Immature natural killer cell (primary cell): Measurements from ENCODE around the gene OXNAD1. TPM values are rescaled to one million over a fixed set of nuclear protein-coding genes. Genes with fewer than 3 reads are reported as not detected.

Experiments used
- DNase-seq, 3 donors: peaks; one replicate each; pipeline ENCODE4 v3.0.0; 2022; ENCODE audit warnings: mixed read lengths in 1 of 3
- H3K27ac Mint-ChIP-seq, 6 donors: one replicate each; pipeline ENCODE4 v1.8.0; 2020; ENCODE audit warnings: mixed read lengths in 6 of 6, mild to moderate bottlenecking in 5 of 6, inconsistent platforms in 4 of 6, moderate library complexity in 3 of 6
- H3K27me3 Mint-ChIP-seq, 3 donors: one replicate each; pipeline ENCODE4 v1.8.0; 2020 to 2021; ENCODE audit warnings: low read depth in 3 of 3, mild to moderate bottlenecking in 3 of 3, mixed read lengths in 3 of 3, moderate library complexity in 3 of 3, inconsistent platforms in 1 of 3
- H3K36me3 Mint-ChIP-seq, 3 donors: one replicate each; pipeline ENCODE4 v1.8.0; 2020; ENCODE audit warnings: mixed read lengths in 3 of 3, inconsistent platforms in 2 of 3, mild to moderate bottlenecking in 2 of 3
- H3K4me1 Mint-ChIP-seq, 2 donors: one replicate each; pipeline ENCODE4 v1.8.0; 2020; ENCODE audit warnings: inconsistent platforms in 2 of 2, mild to moderate bottlenecking in 2 of 2, mixed read lengths in 2 of 2, moderate library complexity in 1 of 2
- H3K4me3 Mint-ChIP-seq, 5 donors: one replicate each; pipeline ENCODE4 v1.8.0; 2020; ENCODE audit warnings: mild to moderate bottlenecking in 5 of 5, mixed read lengths in 5 of 5, inconsistent platforms in 3 of 5, moderate library complexity in 3 of 5
- H3K9me3 Mint-ChIP-seq, 6 donors: one replicate each; pipeline ENCODE4 v1.8.0; 2020; ENCODE audit warnings: mild to moderate bottlenecking in 6 of 6, mixed read lengths in 6 of 6, inconsistent platforms in 4 of 6, moderate library complexity in 3 of 6
- polyA plus RNA-seq, 3 donors: library from polyadenylated mRNA; unstranded; fragments of 300-500 nt; fragmentation: Illumina TruSeq; gene quantifications; one replicate each; pipeline ENCODE4 v1.2.3, GENCODE V29; 2021

OXNAD1 gene
- polyA plus RNA-seq, 3 donors from 2014 or later, result 22.0 to 27.3 (median 23.8) TPM

DNA sequence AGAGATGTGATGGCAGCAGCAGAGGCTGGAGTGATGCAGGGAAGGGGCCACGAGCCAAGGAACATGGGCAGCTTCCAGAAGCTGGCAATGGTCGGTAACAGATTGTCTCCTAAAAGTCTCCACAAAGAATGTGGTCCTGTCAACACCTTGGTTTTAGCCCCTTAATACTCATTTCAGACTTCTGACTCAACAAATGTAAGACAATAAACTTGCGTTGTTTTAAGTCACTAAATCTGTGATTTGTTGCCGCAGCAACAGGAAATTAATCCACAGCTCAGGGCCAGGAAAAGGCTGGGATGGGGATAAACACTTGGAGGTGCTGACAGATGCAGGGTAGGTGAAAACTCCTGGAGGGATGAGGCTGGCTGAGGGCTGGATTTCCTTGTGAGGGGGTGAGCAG lies 69.9 kb downstream of the OXNAD1 start:
- H3K4me3 Mint-ChIP-seq, result no peak overlapping the region
- peaks cover 32 to 46% (median 36%) of the 10 kb centered on the region in 3 donors for H3K36me3 Mint-ChIP-seq
- H3K9me3 Mint-ChIP-seq, result peaks cover 2 to 9% (median 6%) of the 10 kb centered on the region in 6 donors
- H3K4me1 Mint-ChIP-seq, result peaks cover 58 to 88% of the 10 kb centered on the region in 2 donors
- H3K27ac Mint-ChIP-seq, result peak overlapping the region; percentile 2 to 87 (median 54)
- peaks cover 0 to 14% (median 0%) of the 10 kb centered on the region in 3 donors for H3K27me3 Mint-ChIP-seq
- no peak for DNase-seq

- Mint-ChIP-seq H3K4me1 (peaks cover 62 to 88% of the 10 kb centered on the region in 2 donors), H3K36me3 (peaks cover 32 to 43% (median 36%) of the 10 kb centered on the region in 3 donors), H3K9me3 (peaks cover 2 to 9% (median 6%) of the 10 kb centered on the region in 6 donors)
Observed at GRCh38 chr3:16335333-16335732, 70.3 kb downstream of the OXNAD1 start.

DNA sequence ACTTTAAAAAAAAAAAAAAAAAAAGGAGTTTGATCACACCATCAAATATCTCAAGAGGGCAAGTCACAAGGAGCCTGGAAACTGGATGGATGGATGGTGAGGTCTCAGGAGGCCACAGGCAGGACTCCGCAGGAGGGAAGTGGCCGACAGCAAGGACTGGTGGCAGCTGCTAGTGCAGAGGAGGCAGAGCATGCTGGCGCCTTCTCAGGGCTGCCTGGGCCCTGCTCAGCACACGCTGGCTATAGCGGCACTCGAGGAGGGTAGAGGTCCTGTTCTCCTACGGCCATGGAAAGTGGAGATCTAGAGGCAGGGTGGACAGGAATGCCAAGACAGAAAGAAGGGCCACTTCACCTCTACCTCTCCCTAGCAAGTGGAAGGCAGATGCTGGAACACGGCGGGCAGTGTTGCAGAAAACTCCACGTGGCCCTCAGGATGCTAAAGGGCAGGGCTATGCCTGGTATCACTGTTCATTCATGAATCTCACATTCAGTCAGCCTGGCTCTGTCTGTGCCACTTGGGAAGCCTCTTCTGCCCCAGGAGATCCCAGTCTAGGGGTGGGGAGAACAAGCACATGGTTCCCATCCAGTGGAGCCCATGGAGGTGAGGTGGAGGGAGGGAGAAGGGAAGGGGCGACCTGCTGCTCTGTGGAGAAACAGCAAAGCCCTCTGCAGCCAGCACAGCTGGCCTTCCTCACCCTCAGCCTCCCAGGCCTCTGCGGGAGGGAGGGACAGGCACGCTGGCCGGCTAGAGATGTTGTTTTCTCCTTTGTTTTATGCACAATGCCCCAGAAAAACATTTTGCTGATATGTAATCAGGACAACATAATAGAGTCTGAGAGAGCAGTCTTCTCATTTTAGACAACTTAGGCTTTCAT lies 71.0 kb downstream of the OXNAD1 start:
- Mint-ChIP-seq H3K27me3 (peaks cover 0 to 14% (median 0%) of the 10 kb centered on the region in 3 donors), H3K4me1 (peaks cover 67 to 89% of the 10 kb centered on the region in 2 donors), H3K4me3 (peak overlapping the region in 1 of 5 donors; percentile 24), H3K27ac (peak overlapping the region; percentile 35 to 87 (median 58)), H3K9me3 (peaks cover 2 to 9% (median 6%) of the 10 kb centered on the region in 6 donors), H3K36me3 (peaks cover 31 to 36% (median 32%) of the 10 kb centered on the region in 3 donors)
- DNase-seq, result no peak

More at GRCh38 chr3:16335333-16335732, 70.3 kb downstream of the OXNAD1 start:
- peak overlapping the region in 5 of 6 donors; percentile 35 to 87 (median 36) for H3K27ac Mint-ChIP-seq
- peak overlapping the region in 1 of 5 donors; percentile 21 for H3K4me3 Mint-ChIP-seq
- DNase-seq, result no peak
- H3K27me3 Mint-ChIP-seq, result peaks cover 0 to 14% (median 0%) of the 10 kb centered on the region in 3 donors

- Mint-ChIP-seq H3K4me3 (peak overlapping the region in 1 of 5 donors; percentile 2), H3K27ac (peak overlapping the region in 3 of 6 donors; percentile 47 to 97 (median 63)), H3K4me1 (peaks cover 64 to 85% of the 10 kb centered on the region in 2 donors), H3K9me3 (peaks cover 0 to 6% (median 2%) of the 10 kb centered on the region in 6 donors), H3K36me3 (peaks cover 25 to 29% (median 26%) of the 10 kb centered on the region in 3 donors), H3K27me3 (peaks cover 0 to 10% (median 0%) of the 10 kb centered on the region in 3 donors)
- DNase-seq, result no peak
Observed at GRCh38 chr3:16336825-16337224, 71.8 kb downstream of the OXNAD1 start.

GRCh38 chr3:16337856-16338540 lies 73.0 kb downstream of the OXNAD1 start:
- Mint-ChIP-seq H3K27me3 (peaks cover 0 to 10% (median 2%) of the 10 kb centered on the region in 3 donors), H3K36me3 (peaks cover 15 to 18% (median 15%) of the 10 kb centered on the region in 3 donors), H3K4me3 (peak overlapping the region; percentile 70 to 85 (median 78)), H3K4me1 (peaks cover 64 to 84% of the 10 kb centered on the region in 2 donors), H3K9me3 (no peaks in the 10 kb centered on the region), H3K27ac (peak overlapping the region; percentile 85 to 97 (median 92))
- peak; percentile 79 to 80 (median 79) for DNase-seq

DNA sequence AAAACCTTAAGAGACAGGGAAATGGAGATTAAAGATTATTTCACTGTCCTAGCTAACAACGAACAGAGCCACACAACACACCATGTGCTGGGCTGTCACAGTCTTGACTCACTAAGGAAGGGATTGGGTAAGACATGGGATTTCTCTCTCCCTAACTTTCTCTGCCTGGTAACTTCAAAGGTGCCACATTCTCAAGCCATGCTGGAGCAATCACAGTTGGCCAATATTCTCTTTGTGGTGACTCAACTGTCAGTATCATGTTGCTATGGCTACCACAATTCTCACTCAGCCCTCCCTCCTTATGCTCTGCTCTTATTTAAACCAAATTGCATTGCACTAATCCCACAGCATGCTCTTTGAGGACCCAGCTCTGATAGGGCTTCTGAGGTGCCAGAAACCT lies 74.0 kb downstream of the OXNAD1 start:
- Mint-ChIP-seq H3K9me3 (no peaks in the 10 kb centered on the region), H3K27me3 (peaks cover 0 to 10% (median 3%) of the 10 kb centered on the region in 3 donors), H3K4me3 (peak overlapping the region; percentile 70 to 85 (median 78)), H3K36me3 (peaks cover 20 to 26% (median 23%) of the 10 kb centered on the region in 3 donors), H3K4me1 (peaks cover 70 to 93% of the 10 kb centered on the region in 2 donors), H3K27ac (peak overlapping the region; percentile 85 to 97 (median 92))
- peak; percentile 70 to 75 (median 73) for DNase-seq

GRCh38 chr3:16343101-16343500 lies 78.1 kb downstream of the OXNAD1 start:
- Mint-ChIP-seq H3K36me3 (peaks cover 9 to 45% (median 12%) of the 10 kb centered on the region in 3 donors), H3K4me1 (peaks cover 57 to 80% of the 10 kb centered on the region in 2 donors), H3K27ac (peak overlapping the region; percentile 32 to 79 (median 53)), H3K27me3 (peaks cover 2 to 7% (median 3%) of the 10 kb centered on the region in 3 donors), H3K4me3 (no peak overlapping the region), H3K9me3 (no peaks in the 10 kb centered on the region)
- no peak for DNase-seq

- Mint-ChIP-seq H3K9me3 (no peaks in the 10 kb centered on the region), H3K27me3 (peaks cover 1 to 3% (median 2%) of the 10 kb centered on the region in 3 donors), H3K4me1 (peaks cover 32 to 65% of the 10 kb centered on the region in 2 donors), H3K27ac (peak overlapping the region in 5 of 6 donors; percentile 4 to 60 (median 12)), H3K36me3 (peaks cover 19 to 75% (median 28%) of the 10 kb centered on the region in 3 donors), H3K4me3 (no peak overlapping the region)
- DNase-seq, result no peak
Observed at GRCh38 chr3:16346413-16347081, 81.5 kb downstream of the OXNAD1 start.

- Mint-ChIP-seq H3K9me3 (no peaks in the 10 kb centered on the region), H3K4me1 (peaks cover 29 to 68% of the 10 kb centered on the region in 2 donors), H3K27ac (peak overlapping the region in 5 of 6 donors; percentile 5 to 69 (median 36)), H3K4me3 (no peak overlapping the region), H3K36me3 (peaks cover 19 to 75% (median 28%) of the 10 kb centered on the region in 3 donors), H3K27me3 (peaks cover 1 to 3% (median 2%) of the 10 kb centered on the region in 3 donors)
- no peak for DNase-seq
Observed at GRCh38 chr3:16347548-16347947, 82.5 kb downstream of the OXNAD1 start.

DNA sequence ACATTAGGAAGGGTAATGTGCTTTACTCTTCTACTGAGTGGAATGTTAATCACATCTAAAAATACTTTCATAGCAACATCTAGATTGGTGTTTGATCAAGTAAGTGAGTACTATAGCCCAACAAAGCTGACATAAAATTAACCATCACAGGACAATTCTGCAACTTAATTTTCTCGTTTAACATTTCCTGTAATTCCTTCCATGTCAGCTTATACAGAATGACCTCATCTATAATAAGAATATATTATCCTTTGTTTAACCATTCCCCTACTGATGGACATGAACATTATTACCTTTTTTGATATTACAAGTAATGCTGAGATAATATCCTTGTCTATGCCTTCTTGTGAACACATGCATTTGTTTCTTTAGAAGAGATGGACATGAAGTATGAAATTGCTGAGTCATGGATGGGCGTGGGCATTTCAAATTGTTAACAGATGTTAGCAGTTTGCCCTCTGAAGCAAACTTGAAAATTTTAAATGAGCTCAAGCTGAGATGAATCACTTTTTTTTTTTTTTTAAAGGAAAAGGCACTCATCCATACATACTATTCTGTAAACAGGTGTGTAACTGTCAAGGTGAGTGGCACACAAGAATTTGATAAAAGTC lies 85.1 kb downstream of the OXNAD1 start:
- Mint-ChIP-seq H3K4me1 (peaks cover 12 to 54% of the 10 kb centered on the region in 2 donors), H3K27me3 (peaks cover 0 to 5% (median 2%) of the 10 kb centered on the region in 3 donors), H3K9me3 (no peaks in the 10 kb centered on the region), H3K36me3 (peaks cover 20 to 72% (median 30%) of the 10 kb centered on the region in 3 donors), H3K27ac (peak overlapping the region in 1 of 6 donors; percentile 45), H3K4me3 (no peak overlapping the region)
- no peak for DNase-seq

DNA sequence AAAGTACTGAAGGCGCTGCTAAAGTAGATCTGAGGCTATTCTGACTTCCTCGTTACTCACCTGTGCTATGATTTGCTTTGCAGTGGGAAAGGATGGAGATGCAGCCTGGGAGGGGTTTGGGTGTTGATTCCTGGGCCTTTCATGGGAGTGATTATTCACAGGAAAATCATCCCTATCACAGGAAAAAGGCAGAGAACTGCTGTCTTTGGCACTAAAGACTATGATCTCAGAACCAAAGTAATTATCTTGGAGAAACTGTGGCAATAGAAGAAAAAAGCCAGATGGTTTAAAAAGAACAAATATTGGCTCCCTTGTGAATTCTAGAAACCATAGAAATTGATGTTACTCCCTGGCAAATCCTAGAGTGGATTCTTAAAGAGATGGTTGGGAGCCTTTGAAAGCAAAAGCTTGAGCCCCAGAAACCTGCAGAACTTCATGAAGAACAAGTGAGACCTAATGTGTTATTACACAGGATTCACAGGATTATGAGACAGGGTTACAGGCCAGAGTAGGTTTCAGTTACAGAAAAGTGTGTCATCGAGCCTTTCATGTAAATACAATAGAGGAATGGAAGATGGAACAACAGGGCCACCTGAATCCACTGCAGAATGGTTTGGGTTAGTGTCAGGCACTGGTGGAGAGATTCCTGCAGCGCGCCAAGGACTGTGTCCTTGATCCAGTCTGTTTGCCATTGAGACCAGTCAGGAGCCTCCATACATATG lies 85.7 kb downstream of the OXNAD1 start:
- DNase-seq, result no peak
- peaks cover 0 to 5% (median 2%) of the 10 kb centered on the region in 3 donors for H3K27me3 Mint-ChIP-seq
- H3K36me3 Mint-ChIP-seq, result peaks cover 18 to 68% (median 30%) of the 10 kb centered on the region in 3 donors
- H3K9me3 Mint-ChIP-seq, result no peaks in the 10 kb centered on the region
- H3K4me1 Mint-ChIP-seq, result peaks cover 11 to 51% of the 10 kb centered on the region in 2 donors
- H3K27ac Mint-ChIP-seq, result peak overlapping the region in 4 of 6 donors; percentile 8 to 63 (median 26)
- no peak overlapping the region for H3K4me3 Mint-ChIP-seq

DNA sequence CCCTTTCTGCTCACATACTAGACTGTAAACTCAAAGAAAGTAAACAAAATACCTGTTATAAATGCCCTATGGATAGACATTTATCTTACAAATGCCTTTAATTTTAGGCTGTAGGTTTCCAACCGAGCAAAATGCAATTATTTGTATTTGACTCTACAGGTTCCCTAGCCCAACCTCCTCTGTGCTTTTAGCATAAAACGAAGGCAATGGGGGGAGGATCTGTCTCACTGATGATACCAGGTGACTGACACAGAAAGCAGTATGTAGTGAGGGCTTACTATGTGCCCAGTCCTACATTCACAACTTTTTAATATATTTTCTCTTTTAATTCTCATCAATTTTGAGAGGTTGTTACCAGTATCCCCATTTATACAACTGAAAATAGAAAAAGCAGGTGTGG lies 87.4 kb downstream of the OXNAD1 start:
- no peak for DNase-seq
- no peaks in the 10 kb centered on the region for H3K9me3 Mint-ChIP-seq
- no peak overlapping the region for H3K4me3 Mint-ChIP-seq
- H3K36me3 Mint-ChIP-seq, result peaks cover 20 to 61% (median 32%) of the 10 kb centered on the region in 3 donors
- peaks cover 6 to 46% of the 10 kb centered on the region in 2 donors for H3K4me1 Mint-ChIP-seq
- H3K27me3 Mint-ChIP-seq, result peaks cover 0 to 5% (median 0%) of the 10 kb centered on the region in 3 donors
- peak overlapping the region in 3 of 6 donors; percentile 44 to 87 (median 65) for H3K27ac Mint-ChIP-seq
